ENCODE results near the gene DMRTB1. TPM values are rescaled to one million over a fixed set of nuclear protein-coding genes. Genes with fewer than 3 reads are reported as not detected.

The DMRTB1 gene
- polyA plus RNA-seq, 1 donor from 2014 or later: not detected

GRCh38 chr1:53461323-53462044, 2.3 kb downstream of the DMRTB1 start:
- Histone ChIP-seq H3F3A (ENCODE audit: insufficient read depth, low read length, poor library complexity, severe bottlenecking) (no peaks in the 10 kb centered on the region), H3K9me2 (ENCODE audit: insufficient read depth, low read length) (no peaks in the 10 kb centered on the region), H4K20me1 (ENCODE audit: insufficient read depth) (no peaks in the 10 kb centered on the region), H3K27me3 (ENCODE audit: insufficient read depth, low read depth, low read length) (no peaks in the 10 kb centered on the region), H3K4me3 (ENCODE audit: low read length) (no peak overlapping the region), H3K9me3 (ENCODE audit: low read length) (no peaks in the 10 kb centered on the region), H2AFZ (ENCODE audit: low read depth, low read length) (no peak overlapping the region), H3K9ac (ENCODE audit: low read length) (no peak overlapping the region), H3K79me2 (replicated peaks; ENCODE audit: insufficient read depth, low read length) (no peaks in the 10 kb centered on the region), H3K4me2 (ENCODE audit: low read length) (no peak overlapping the region), H3K27ac (ENCODE audit: low read length) (no peak overlapping the region), H3K36me3 (ENCODE audit: insufficient read depth, low read length) (no peaks in the 10 kb centered on the region)
- no peak for TF ChIP-seq POLR2AphosphoS5 (IDR thresholded peaks at IDR 0.05)
- no peak for TF ChIP-seq MXI1 (conservative IDR thresholded peaks at IDR 0.05; ENCODE audit: poor library complexity, severe bottlenecking)
- TF ChIP-seq EZH2 (IDR thresholded peaks at IDR 0.05; ENCODE audit: borderline replicate concordance, insufficient read depth, low read length, poor library complexity, severe bottlenecking): no peak
- no peak for TF ChIP-seq RAD21 (conservative IDR thresholded peaks at IDR 0.05)
- no peak for TF ChIP-seq CTCF (IDR thresholded peaks at IDR 0.05; ENCODE audit: poor library complexity, severe bottlenecking)
- no peak for TF ChIP-seq EP300 (conservative IDR thresholded peaks at IDR 0.05; ENCODE audit: poor library complexity, severe bottlenecking)
- no peak for TF ChIP-seq TAF1 (IDR thresholded peaks at IDR 0.05; ENCODE audit: low read depth)
- TF ChIP-seq REST (IDR thresholded peaks at IDR 0.05; ENCODE audit: borderline replicate concordance): no peak
- no peak for TF ChIP-seq SMC3 (conservative IDR thresholded peaks at IDR 0.05; ENCODE audit: poor library complexity)

- Histone ChIP-seq H3K79me2 (replicated peaks; ENCODE audit: insufficient read depth, low read length) (no peaks in the 10 kb centered on the region), H3K9ac (ENCODE audit: low read length) (no peak overlapping the region), H4K20me1 (ENCODE audit: insufficient read depth) (no peaks in the 10 kb centered on the region), H3K27ac (ENCODE audit: low read length) (no peak overlapping the region), H3K36me3 (ENCODE audit: insufficient read depth, low read length) (no peaks in the 10 kb centered on the region), H3K4me2 (ENCODE audit: low read length) (no peak overlapping the region), H3K9me3 (ENCODE audit: low read length) (no peaks in the 10 kb centered on the region), H3K4me3 (ENCODE audit: low read length) (no peak overlapping the region), H3K27me3 (ENCODE audit: insufficient read depth, low read depth, low read length) (no peaks in the 10 kb centered on the region), H3K9me2 (ENCODE audit: insufficient read depth, low read length) (no peaks in the 10 kb centered on the region), H2AFZ (ENCODE audit: low read depth, low read length) (no peak overlapping the region), H3F3A (ENCODE audit: insufficient read depth, low read length, poor library complexity, severe bottlenecking) (no peaks in the 10 kb centered on the region)
- TF ChIP-seq MXI1 (conservative IDR thresholded peaks at IDR 0.05; ENCODE audit: poor library complexity, severe bottlenecking) (no peak), SMC3 (conservative IDR thresholded peaks at IDR 0.05; ENCODE audit: poor library complexity) (no peak), TAF1 (IDR thresholded peaks at IDR 0.05; ENCODE audit: low read depth) (no peak), POLR2AphosphoS5 (IDR thresholded peaks at IDR 0.05) (no peak), CTCF (IDR thresholded peaks at IDR 0.05; ENCODE audit: poor library complexity, severe bottlenecking) (no peak), RAD21 (conservative IDR thresholded peaks at IDR 0.05) (no peak), REST (IDR thresholded peaks at IDR 0.05; ENCODE audit: borderline replicate concordance) (no peak)
Measured at GRCh38 chr1:53462193-53462592, 3.0 kb downstream of the DMRTB1 start.
